ENCODE measurements around the gene PRKAR1B.

PRKAR1B gene

GRCh38 chr7:539731-540411, 187.2 kb downstream of the PRKAR1B start (continued):
- TF ChIP-seq IKZF3 (tag by site-specific recombination; IDR thresholded peaks at IDR 0.05) (peak; percentile 45; the same call in 1 of the 2 replicates), ZNF416 (tag by site-specific recombination; IDR thresholded peaks at IDR 0.05) (no peak), ZNF214 (tag by site-specific recombination; IDR thresholded peaks at IDR 0.05; ENCODE audit: borderline replicate concordance) (no peak), ZBTB20 (tag by site-specific recombination; IDR thresholded peaks at IDR 0.05) (no peak), KLF16 (tag by site-specific recombination; IDR thresholded peaks at IDR 0.05) (no peak), ZNF140 (tag by site-specific recombination; IDR thresholded peaks at IDR 0.05) (no peak), ZIC2 (tag by site-specific recombination; IDR thresholded peaks at IDR 0.05) (peak; percentile 87), PRDM1 (tag by site-specific recombination; IDR thresholded peaks at IDR 0.05) (no peak), ZNF571 (tag by site-specific recombination; IDR thresholded peaks at IDR 0.05) (no peak), ZBTB21 (tag by site-specific recombination; IDR thresholded peaks at IDR 0.05) (no peak), GLIS1 (tag by site-specific recombination; IDR thresholded peaks at IDR 0.05) (peak; percentile 90), ZEB2 (tag by site-specific recombination; IDR thresholded peaks at IDR 0.05) (peak; percentile 49; the same call in 1 of the 2 replicates), ZBTB6 (tag by site-specific recombination; IDR thresholded peaks at IDR 0.05) (no peak)
- TF ChIP-seq, protein P1, sequence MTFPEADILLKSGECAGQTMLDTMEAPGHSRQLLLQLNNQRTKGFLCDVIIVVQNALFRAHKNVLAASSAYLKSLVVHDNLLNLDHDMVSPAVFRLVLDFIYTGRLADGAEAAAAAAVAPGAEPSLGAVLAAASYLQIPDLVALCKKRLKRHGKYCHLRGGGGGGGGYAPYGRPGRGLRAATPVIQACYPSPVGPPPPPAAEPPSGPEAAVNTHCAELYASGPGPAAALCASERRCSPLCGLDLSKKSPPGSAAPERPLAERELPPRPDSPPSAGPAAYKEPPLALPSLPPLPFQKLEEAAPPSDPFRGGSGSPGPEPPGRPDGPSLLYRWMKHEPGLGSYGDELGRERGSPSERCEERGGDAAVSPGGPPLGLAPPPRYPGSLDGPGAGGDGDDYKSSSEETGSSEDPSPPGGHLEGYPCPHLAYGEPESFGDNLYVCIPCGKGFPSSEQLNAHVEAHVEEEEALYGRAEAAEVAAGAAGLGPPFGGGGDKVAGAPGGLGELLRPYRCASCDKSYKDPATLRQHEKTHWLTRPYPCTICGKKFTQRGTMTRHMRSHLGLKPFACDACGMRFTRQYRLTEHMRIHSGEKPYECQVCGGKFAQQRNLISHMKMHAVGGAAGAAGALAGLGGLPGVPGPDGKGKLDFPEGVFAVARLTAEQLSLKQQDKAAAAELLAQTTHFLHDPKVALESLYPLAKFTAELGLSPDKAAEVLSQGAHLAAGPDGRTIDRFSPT (tag by site-specific recombination; IDR thresholded peaks at IDR 0.05), result no peak
- TF ChIP-seq, protein P2, sequence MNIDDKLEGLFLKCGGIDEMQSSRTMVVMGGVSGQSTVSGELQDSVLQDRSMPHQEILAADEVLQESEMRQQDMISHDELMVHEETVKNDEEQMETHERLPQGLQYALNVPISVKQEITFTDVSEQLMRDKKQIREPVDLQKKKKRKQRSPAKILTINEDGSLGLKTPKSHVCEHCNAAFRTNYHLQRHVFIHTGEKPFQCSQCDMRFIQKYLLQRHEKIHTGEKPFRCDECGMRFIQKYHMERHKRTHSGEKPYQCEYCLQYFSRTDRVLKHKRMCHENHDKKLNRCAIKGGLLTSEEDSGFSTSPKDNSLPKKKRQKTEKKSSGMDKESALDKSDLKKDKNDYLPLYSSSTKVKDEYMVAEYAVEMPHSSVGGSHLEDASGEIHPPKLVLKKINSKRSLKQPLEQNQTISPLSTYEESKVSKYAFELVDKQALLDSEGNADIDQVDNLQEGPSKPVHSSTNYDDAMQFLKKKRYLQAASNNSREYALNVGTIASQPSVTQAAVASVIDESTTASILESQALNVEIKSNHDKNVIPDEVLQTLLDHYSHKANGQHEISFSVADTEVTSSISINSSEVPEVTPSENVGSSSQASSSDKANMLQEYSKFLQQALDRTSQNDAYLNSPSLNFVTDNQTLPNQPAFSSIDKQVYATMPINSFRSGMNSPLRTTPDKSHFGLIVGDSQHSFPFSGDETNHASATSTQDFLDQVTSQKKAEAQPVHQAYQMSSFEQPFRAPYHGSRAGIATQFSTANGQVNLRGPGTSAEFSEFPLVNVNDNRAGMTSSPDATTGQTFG (tag by site-specific recombination; IDR thresholded peaks at IDR 0.05; ENCODE audit: borderline replicate concordance), result no peak

GRCh38 chr7:538764-539685, 188.1 kb downstream of the PRKAR1B start:
- Histone ChIP-seq H3K9me3 (ENCODE audit: control insufficient read depth, insufficient read depth, low read depth, low read length) (no peaks in the 10 kb centered on the region), H3K36me3 (ENCODE audit: control insufficient read depth in 2 of 2, insufficient read depth in 1 of 2, low read length in 2 of 2) (no peaks in the 10 kb centered on the region), H3K27ac (ENCODE audit: extremely low read depth, low read depth, low read length) (no peak overlapping the region), H3K4me3 (ENCODE audit: low read depth, low read length) (no peak overlapping the region), H3K4me1 (ENCODE audit: control insufficient read depth, insufficient read depth, low read length) (no peaks in the 10 kb centered on the region)
- POLR2A ChIA-PET, result interaction anchor here (0.7 to 1.3 kb wide), 5 partner anchors 9 to 20 kb away, joined by 3 to 5 read pairs (median 3); no protein-coding TSS in a partner anchor
- peak; percentile 77; the same call in 1 of the 2 replicates for TF ChIP-seq ZBTB48 (tag by site-specific recombination; IDR thresholded peaks at IDR 0.05)
- TF ChIP-seq GLIS1 (tag by site-specific recombination; IDR thresholded peaks at IDR 0.05), result peak; percentile 8
- TF ChIP-seq KLF17 (tag by site-specific recombination; IDR thresholded peaks at IDR 0.05), result 0 out of 2 replicates have a peak, but pooled peaks have one; percentile 15
- peak; percentile 67 for TF ChIP-seq ZIC2 (tag by site-specific recombination; IDR thresholded peaks at IDR 0.05)
- TF ChIP-seq ZNF221 (tag by site-specific recombination; IDR thresholded peaks at IDR 0.05; ENCODE audit: borderline replicate concordance), result no peak
- CTCF ChIA-PET, result no interaction called here
